IMR-90 (cell line): ENCODE results near the gene GPR132. TPM values are rescaled to one million over a fixed set of nuclear protein-coding genes. Genes with fewer than 3 reads are reported as not detected.

Experiments used
- ATAC-seq: fragments of 200-7000 bp; cut with Tn5 transposase; 2 replicates; pipeline ENCODE4 v1.9.1; 2020; ENCODE audit warnings: low read depth, mild to moderate bottlenecking, moderate library complexity
- BruUV-seq: library from RNA; stranded (reverse); fragments of 400-500 nt; replicated peaks from 2 replicates; lab custom pipeline; 2021; lab: Mats Ljungman, UMichigan
- CTCF ChIA-PET: fragments of 300-600 bp; formaldehyde crosslinking; extraction: SDS; loops from one replicate; lab custom pipeline; 2021; ENCODE audit warnings: antibody characterized with exemption; lab: Yijun Ruan, JAX
- POLR2A ChIA-PET: fragments of 300-600 bp; sonication (Branson Sonifier 250); formaldehyde crosslinking; loops from one replicate; lab custom pipeline; 2022; ENCODE audit warnings: antibody characterized with exemption; ENCODE audit not compliant: unreplicated experiment; lab: Charles Lee
- DNase-seq: peaks from one replicate; pipeline ENCODE4 v3.0.0; 2013
- H2AFZ ChIP-seq: replicated peaks from 2 replicates; pipeline ENCODE3; 2013; ENCODE audit warnings: low read length, mild to moderate bottlenecking; ENCODE audit not compliant: poor library complexity
- H2AK5ac ChIP-seq: 2 replicates; pipeline ENCODE4 v1.6.1; 2013; ENCODE audit warnings: low read depth, low read length, inconsistent platforms
- H2AK9ac ChIP-seq: replicated peaks from 2 replicates; pipeline ENCODE3; 2013; ENCODE audit warnings: mild to moderate bottlenecking, low read depth, low read length, moderate library complexity; ENCODE audit not compliant: poor library complexity
- H2BK120ac ChIP-seq: 2 replicates; pipeline ENCODE4 v1.6.1; 2013; ENCODE audit warnings: low read depth, low read length, inconsistent platforms
- H2BK15ac ChIP-seq: 3 replicates; pipeline ENCODE4 v1.6.1; 2013; ENCODE audit warnings: low read depth, low read length, inconsistent platforms
- H2BK20ac ChIP-seq: 2 replicates; pipeline ENCODE4 v1.6.1; 2013; ENCODE audit warnings: low read depth, mild to moderate bottlenecking, inconsistent platforms, low read length, moderate library complexity
- H2BK5ac ChIP-seq: 2 replicates; pipeline ENCODE4 v1.6.1; 2013; ENCODE audit warnings: mild to moderate bottlenecking, low read depth, low read length, inconsistent platforms; ENCODE audit not compliant: poor library complexity, severe bottlenecking
- H3K14ac ChIP-seq: replicated peaks from 2 replicates; pipeline ENCODE4 v1.6.1; 2013; ENCODE audit warnings: low read depth, low read length, inconsistent platforms
- H3K18ac ChIP-seq: 2 replicates; pipeline ENCODE4 v1.6.1; 2013; ENCODE audit warnings: low read depth, low read length, control low read depth
- H3K23ac ChIP-seq: 2 replicates; pipeline ENCODE4 v1.6.1; 2013; ENCODE audit warnings: low read depth, low read length, inconsistent platforms
- H3K27ac ChIP-seq: 2 replicates; pipeline ENCODE4 v1.5.1; 2013; ENCODE audit warnings: mild to moderate bottlenecking, control low read depth, low read length; ENCODE audit not compliant: insufficient read depth
- H3K27me3 ChIP-seq: 2 replicates; pipeline ENCODE4 v1.6.1; 2013; ENCODE audit warnings: low read length; ENCODE audit not compliant: control insufficient read depth, insufficient read depth
- H3K36me3 ChIP-seq: 2 replicates; pipeline ENCODE4 v1.6.1; 2013; ENCODE audit warnings: low read length, mixed read lengths; ENCODE audit not compliant: control insufficient read depth, insufficient read depth
- H3K4ac ChIP-seq: 2 replicates; pipeline ENCODE4 v1.6.1; 2013; ENCODE audit warnings: low read depth, low read length, inconsistent platforms
- H3K4me1 ChIP-seq: 2 replicates; pipeline ENCODE4 v1.6.1; 2013; ENCODE audit warnings: low read length, mixed read lengths; ENCODE audit not compliant: control insufficient read depth, insufficient read depth
- H3K4me2 ChIP-seq: 2 replicates; pipeline ENCODE4 v1.6.1; 2013; ENCODE audit warnings: low read depth, mild to moderate bottlenecking, control low read depth, low read length, moderate library complexity
- H3K4me3 ChIP-seq: 2 replicates; pipeline ENCODE4 v1.5.1; 2013; ENCODE audit warnings: low read depth, mild to moderate bottlenecking, control low read depth, low read length, moderate library complexity; ENCODE audit not compliant: insufficient read depth
- H3K56ac ChIP-seq: 2 replicates; pipeline ENCODE4 v1.6.1; 2013; ENCODE audit warnings: low read length, inconsistent platforms; ENCODE audit not compliant: insufficient read depth; ENCODE audit errors: extremely low read depth
- H3K79me1 ChIP-seq, 2 experiments: 2 replicates each; pipeline ENCODE4 v1.6.1; 2013; ENCODE audit warnings: low read length in 2 of 2, inconsistent platforms in 1 of 2, low read depth in 1 of 2
- H3K9ac ChIP-seq: 2 replicates; pipeline ENCODE4 v1.6.1; 2013; ENCODE audit warnings: low read depth, low read length, control low read depth
- H3K9me1 ChIP-seq: 2 replicates; pipeline ENCODE4 v1.6.1; 2013; ENCODE audit warnings: low read length, inconsistent platforms; ENCODE audit not compliant: insufficient read depth
- H3K9me3 ChIP-seq: 2 replicates; pipeline ENCODE4 v1.6.1; 2013; ENCODE audit warnings: low read length; ENCODE audit not compliant: control insufficient read depth, insufficient read depth
- H4K20me1 ChIP-seq: 2 replicates; pipeline ENCODE4 v1.6.1; 2013; ENCODE audit warnings: low read length, inconsistent platforms; ENCODE audit not compliant: insufficient read depth
- H4K5ac ChIP-seq: 2 replicates; pipeline ENCODE4 v1.6.1; 2013; ENCODE audit warnings: mild to moderate bottlenecking, low read depth, low read length, control low read depth
- H4K8ac ChIP-seq, 2 experiments: 2 replicates each; pipeline ENCODE4 v1.6.1; 2013; ENCODE audit warnings: low read depth in 2 of 2, low read length in 2 of 2, control low read depth in 1 of 2, inconsistent platforms in 1 of 2
- H4K91ac ChIP-seq: 2 replicates; pipeline ENCODE4 v1.6.1; 2013; ENCODE audit warnings: low read depth, low read length, inconsistent platforms; ENCODE audit not compliant: insufficient read depth
- ELK1 ChIP-seq: fragments of 150-350 bp; IDR thresholded peaks from 2 replicates; pipeline ENCODE4 v1.6.1; 2016; ENCODE audit warnings: low read depth, mild to moderate bottlenecking, low read length, moderate library complexity, borderline replicate concordance
- FOS ChIP-seq: fragments of 150-350 bp; IDR thresholded peaks from 2 replicates; pipeline ENCODE4 v1.6.1; 2016; ENCODE audit warnings: low read depth, low read length
- MAZ ChIP-seq: IDR thresholded peaks from 2 replicates; pipeline ENCODE4 v1.6.1; 2012; ENCODE audit warnings: low read depth, mild to moderate bottlenecking, low read length, improper control_type of control experiment, moderate library complexity, borderline replicate concordance
- MXI1 ChIP-seq: IDR thresholded peaks from 2 replicates; pipeline ENCODE4 v1.6.1; 2012; ENCODE audit warnings: low read depth, mild to moderate bottlenecking, low read length, moderate library complexity, borderline replicate concordance
- NFE2L2 ChIP-seq: fragments of 150-350 bp; IDR thresholded peaks from 2 replicates; pipeline ENCODE4 v1.6.1; 2016; ENCODE audit warnings: low read depth, mild to moderate bottlenecking, low read length
- RCOR1 ChIP-seq: IDR thresholded peaks from 2 replicates; pipeline ENCODE4 v1.6.1; 2012; ENCODE audit warnings: mild to moderate bottlenecking, low read length, improper control_type of control experiment; ENCODE audit not compliant: insufficient replicate concordance
- SMC3 ChIP-seq: fragments of 150-350 bp; IDR thresholded peaks from 2 replicates; pipeline ENCODE4 v1.6.1; 2016; ENCODE audit warnings: low read depth, mild to moderate bottlenecking, antibody characterized with exemption, low read length, moderate library complexity
- USF2 ChIP-seq: fragments of 150-350 bp; IDR thresholded peaks from 2 replicates; pipeline ENCODE4 v1.6.1; 2017; ENCODE audit warnings: mild to moderate bottlenecking, antibody characterized with exemption, low read length, low read depth
- WGBS, 2 experiments: methylation state at CpG; one replicate each; pipeline versions ENCODE4 v1.1.5 to v1.1.7; 2013; ENCODE audit warnings: missing lambda C conversion rate in 2 of 2; ENCODE audit not compliant: insufficient read length in 1 of 2; ENCODE audit errors: extremely low coverage in 2 of 2; 5-methylcytosine and 5-hydroxymethylcytosine counted together
- dilution Hi-C: fragments of 300-500 bp; cut with HindIII; formaldehyde crosslinking; loops from one replicate; pipeline ENCODE4 v1.14.3; 2018; ENCODE audit warnings: low sequenced_read_pairs; ENCODE audit not compliant: unreplicated experiment
- in situ Hi-C: fragments of 300-500 bp; cut with MboI; formaldehyde crosslinking; loops from 3 replicates; pipeline ENCODE4 v1.14.3; 2019; ENCODE audit warnings: low sequenced_read_pairs, inconsistent platforms, mixed read lengths
- intact Hi-C: fragments of 100-400 bp; cut with micrococcal nuclease; formaldehyde crosslinking; loops from 2 replicates; pipeline ENCODE4 v1.10.0; 2022
- polyA plus RNA-seq, 3 experiments: library from polyadenylated mRNA; depleted of rRNA; stranded (reverse); fragments of >200 nt; gene quantifications; 2 replicates each; pipeline ENCODE4 v1.2.3, GENCODE V29; 2012; ENCODE audit warnings: low replicate concordance in 1 of 3
- total RNA-seq: library from RNA; depleted of rRNA; stranded (reverse); fragments of >200 nt; gene quantifications from 2 replicates; pipeline ENCODE4 v1.2.3, GENCODE V29; 2012

GPR132 gene
- total and polyA plus RNA-seq, 2 of the 4 experiments (the other 2 are of a cell fraction) = under 0.01 to 0.10 TPM

GRCh38 chr14:105025429-105025828 lies 39.8 kb downstream of the GPR132 start:
- Histone ChIP-seq H3K56ac (no peak overlapping the region), H3K9me3 (no peaks in the 10 kb centered on the region), H3K14ac (no peak overlapping the region), H3K18ac (no peak overlapping the region; the same call in 1 of the 2 replicates), H3K4me3 (no peak overlapping the region), H2AFZ (no peak overlapping the region), H3K4ac (peak overlapping the region; percentile 37), H2BK20ac (peak overlapping the region; percentile 46; the same call in 1 of the 2 replicates), H4K5ac (no peak overlapping the region), H3K4me1 (peaks cover 9% of the 10 kb centered on the region; the same call in 1 of the 2 replicates), H3K9ac (no peak overlapping the region), H3K79me1 (peaks cover 10 to 16% of the 10 kb centered on the region in 2 experiments; a peak in 3 of 4 replicates), H4K20me1 (no peaks in the 10 kb centered on the region), H3K23ac (no peak overlapping the region), H2BK120ac (peak overlapping the region; percentile 70; the same call in 1 of the 2 replicates), H2AK9ac (no peak overlapping the region), H2AK5ac (peak overlapping the region; percentile 87; the same call in 1 of the 2 replicates), H3K27ac (peak overlapping the region; percentile 43; the same call in 1 of the 2 replicates), H2BK5ac (peak overlapping the region; percentile 84), H3K9me1 (peaks cover 10% of the 10 kb centered on the region), H2BK15ac (peak overlapping the region; percentile 57; the same call in 2 of the 3 replicates), H3K36me3 (no peaks in the 10 kb centered on the region), H3K4me2 (no peak overlapping the region), H3K27me3 (no peaks in the 10 kb centered on the region), H4K91ac (peak overlapping the region; percentile 76), H4K8ac (0 out of 4 replicates have a peak overlapping the region, but pooled peaks of 1 of the 2 experiments have one; percentile 5)
- BruUV-seq = no TSS peak
- intact Hi-C loops = no loop called here
- WGBS, 2 experiments = 97% methylated on average over 5 of the region's 6 CpGs; no CpG with 5 or more reads in 1 of the 2 experiments
- dilution Hi-C loops = no loop called here
- DNase-seq (no peak), ATAC-seq (no peak)
- TF ChIP-seq MXI1 = no peak
- TF ChIP-seq FOS = no peak
- TF ChIP-seq RCOR1 = no peak
- no peak for TF ChIP-seq NFE2L2
- TF ChIP-seq MAZ = no peak
- no peak for TF ChIP-seq SMC3
- TF ChIP-seq ELK1 = no peak
- no peak for TF ChIP-seq USF2
- ChIA-PET POLR2A (no interaction called here), CTCF (no interaction called here)
- in situ Hi-C loops = no loop called here
